ENCODE measurements around the gene TCEAL4.
"Not testable (repeated sequence)": the region's sequence is repeated elsewhere in the genome, so short reads cannot be mapped to it uniquely, and the experiment has no call there.

TCEAL4 gene

DNA sequence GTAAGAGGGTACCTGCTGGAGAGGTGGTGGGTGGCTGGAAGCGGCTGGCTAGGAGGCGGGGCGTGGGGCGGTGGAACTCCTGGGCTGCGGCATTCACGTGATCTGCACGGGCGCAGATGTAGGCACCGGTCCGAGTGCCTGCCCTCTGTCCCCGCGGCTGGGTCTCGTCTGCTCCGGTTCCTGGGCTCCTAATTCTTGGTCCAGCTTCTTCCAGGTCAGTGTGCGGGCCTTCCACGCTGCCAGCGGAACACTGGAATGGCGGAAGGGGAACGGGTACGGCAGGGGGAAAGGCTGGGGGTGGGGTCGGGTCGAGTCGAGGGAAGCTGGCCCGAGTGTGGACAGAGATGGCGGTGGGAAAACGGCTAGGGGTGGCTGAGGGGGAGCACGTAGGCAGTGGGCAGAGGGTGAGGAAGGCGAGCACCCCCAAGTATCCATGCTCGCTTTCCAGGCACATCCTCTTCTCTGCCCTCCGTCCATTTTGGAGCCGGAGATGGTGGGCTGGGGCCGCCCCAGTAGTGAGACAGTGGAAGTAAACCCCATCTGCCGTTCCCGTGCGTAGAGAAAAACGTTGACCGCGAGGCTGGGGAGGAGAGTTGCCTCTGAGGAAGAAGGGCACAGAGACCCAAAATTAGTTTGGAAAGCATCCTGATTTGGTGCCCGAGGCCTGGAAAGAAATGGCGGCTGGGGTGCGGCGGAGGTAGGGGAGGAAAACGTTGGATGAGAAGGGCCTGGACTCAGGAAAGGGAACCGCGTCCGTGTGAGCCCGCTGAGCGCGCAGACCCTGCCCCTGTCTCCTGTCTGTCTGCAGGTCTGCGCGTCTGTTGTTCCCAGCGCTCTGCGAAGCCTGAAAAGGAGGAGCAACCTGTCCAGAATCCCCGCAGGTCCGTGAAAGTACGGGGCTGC is at the start of gene TCEAL4:
TCEAL4 (plus strand) TSS at position 105 of the 903 bp plus-strand sequence. CDS start 1,161 bp downstream, outside the sequence.
- peak; percentile 19 for DNase-seq

DNA sequence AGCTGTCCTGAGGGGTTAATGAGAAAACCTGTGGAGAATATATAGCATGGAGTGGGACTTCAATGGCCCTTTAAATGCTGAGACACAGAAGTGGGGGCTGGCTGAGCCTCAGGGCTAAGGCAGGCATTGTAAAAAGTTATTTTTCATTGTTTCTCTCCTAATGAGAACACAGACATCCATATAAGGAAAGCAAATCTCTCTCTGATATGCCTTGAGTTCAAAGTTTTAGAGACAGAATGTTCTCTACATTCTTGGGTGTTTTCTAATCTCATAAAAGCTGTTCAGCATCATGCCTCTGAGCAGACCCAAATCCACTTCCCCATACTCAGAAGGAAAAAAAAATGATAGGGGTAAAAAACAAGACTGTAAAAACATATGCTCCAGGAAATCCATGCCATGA is 49.2 kb upstream of the TCEAL4 start:
- DNase-seq, result no peak

DNA sequence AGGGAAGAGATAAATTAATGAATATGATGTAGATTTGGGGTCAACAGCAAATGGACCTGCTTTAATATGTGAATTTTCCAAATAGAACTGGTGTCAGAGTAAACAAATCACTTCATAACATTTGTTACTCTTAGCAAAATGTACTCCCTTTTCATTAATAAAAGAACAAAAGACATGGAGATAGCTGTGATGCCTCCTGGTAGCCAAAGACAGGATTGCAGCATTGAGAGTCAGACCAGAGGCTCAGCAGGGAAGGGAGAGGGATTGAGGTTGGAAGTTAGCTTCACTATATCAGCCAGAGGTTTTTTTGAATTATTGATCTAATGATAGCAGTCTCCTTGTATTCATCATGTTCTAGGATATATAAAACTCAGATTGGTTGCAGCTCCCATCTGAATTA is 48.6 kb upstream of the TCEAL4 start:
- DNase-seq, result no peak

DNA sequence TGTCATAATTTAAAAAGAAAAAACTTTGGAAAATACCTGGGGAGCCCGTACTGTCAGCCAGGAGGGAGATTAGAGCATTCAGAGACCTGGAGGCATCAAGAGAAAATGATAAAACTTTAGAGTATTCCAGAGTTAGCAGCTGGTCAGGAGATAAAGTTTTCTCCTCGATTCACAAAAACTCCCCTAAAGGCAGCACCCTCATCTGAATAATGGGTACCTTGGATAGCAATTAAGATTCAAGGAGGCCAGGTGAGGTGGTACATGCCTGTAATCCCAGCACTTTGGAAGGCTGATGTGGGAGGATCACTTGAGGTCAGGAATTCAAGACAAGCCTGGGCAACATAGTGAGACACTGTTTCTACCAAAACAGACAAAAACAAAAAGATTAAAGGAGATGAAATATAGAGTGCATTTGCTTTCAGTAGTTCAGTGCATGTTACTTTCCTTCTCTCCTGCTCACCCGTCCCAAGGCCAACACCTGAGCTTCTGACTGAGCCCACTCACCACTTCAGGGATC is 47.4 kb upstream of the TCEAL4 start:
- no peak for DNase-seq

DNA sequence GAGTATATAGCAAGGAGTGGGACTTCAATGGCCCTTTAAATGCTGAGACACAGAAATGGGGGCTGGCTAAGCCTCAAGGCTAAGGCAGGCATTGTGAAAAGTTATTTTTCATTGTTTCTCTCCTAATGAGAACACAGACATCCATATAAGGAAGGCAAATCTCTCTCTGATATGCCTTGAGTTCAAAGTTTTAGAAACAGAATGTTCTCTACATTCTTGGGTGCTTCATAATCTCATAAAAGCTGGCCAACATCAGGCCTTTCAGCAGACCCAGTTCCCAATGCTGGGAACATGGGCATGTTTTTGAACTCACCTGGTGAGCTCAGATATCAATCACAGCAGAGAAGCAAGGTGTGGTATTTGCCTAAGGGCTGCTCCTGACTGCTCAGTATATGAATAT is 46.6 kb upstream of the TCEAL4 start:
- no peak for DNase-seq

DNA sequence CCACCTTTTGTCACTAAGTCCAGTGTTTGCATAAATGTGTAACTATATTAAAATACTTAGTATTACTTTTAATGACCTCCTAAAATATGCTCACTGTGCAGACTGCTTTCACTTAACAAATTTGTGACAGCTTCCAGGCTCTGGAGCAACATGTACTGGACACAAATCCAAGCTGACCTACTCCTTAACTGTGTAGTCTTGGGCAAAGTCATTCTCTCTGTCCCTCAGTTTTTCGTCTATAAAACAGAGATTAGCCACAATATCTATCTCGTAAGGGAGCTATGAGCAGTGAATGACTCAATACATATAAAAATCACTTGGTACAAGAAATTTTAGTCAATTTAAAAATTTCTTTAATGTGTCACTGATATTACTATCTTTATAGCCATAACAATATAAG is 45.6 kb upstream of the TCEAL4 start:
- DNase-seq, result no peak

DNA sequence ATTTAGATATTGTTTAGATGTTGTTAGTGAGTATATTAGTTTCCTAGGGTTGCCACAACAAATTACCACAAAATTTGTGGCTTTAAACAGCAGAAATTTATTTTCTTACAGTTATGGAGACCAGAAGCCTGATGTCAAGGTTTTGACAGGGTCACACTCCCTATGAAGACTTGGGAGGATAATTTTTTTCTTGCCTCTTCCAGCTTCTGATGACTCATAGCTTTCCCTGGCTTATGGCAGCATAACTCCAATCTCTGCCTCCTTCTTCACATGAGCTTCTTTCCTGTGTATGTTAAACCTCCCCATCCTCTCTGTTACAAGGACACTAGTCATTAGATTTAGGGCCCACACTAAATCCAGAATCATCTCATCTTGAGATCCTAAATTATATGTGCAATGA is 45.2 kb upstream of the TCEAL4 start:
- DNase-seq, result no peak

DNA sequence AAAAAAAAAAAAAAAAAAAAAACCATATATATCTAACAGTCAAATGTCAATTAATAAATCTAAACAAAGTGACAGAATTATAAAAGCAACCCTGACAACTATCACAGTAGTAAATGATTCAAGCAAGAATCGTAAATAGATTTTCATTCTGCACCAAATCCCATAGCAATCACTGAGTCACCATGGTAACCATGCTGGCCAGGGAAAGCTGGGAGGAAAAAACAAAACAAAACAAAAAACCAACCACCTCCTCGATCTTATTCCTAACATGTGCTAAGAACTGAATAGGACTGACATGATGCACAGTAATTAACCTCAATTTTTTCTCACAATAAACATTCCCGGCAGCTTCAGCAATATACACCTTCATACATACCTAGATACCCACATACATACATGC is 35.4 kb upstream of the TCEAL4 start:
- DNase-seq, result no peak

DNA sequence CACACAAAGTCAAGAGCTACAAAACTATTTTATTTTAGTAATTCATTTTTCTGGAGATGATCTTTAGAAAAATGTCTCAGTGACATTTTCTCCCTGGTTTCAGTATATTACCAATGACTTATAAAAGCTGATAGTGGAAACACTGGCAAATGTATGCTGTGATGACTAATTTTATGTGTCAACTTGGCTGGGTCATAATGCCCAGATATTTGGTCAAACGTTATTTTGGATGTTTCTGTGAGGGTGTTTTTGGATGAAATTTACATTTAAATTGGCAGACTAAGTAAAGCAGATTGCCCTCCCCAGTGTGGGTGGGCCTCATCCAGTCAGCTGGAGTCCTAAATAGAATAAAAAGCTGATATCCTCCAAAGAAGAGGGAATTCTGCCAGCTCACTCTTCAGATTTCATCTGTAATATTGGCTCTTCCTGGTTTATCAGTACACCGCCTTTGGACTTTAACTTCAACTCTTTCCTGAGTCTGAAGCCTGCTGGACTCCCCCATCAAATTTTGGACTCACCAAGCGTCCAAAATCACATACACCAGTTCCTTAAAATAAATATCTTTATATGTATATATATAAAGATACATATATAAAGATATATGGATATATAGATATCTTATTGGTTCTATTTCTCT is 34.8 kb upstream of the TCEAL4 start:
- DNase-seq, result no peak

DNA sequence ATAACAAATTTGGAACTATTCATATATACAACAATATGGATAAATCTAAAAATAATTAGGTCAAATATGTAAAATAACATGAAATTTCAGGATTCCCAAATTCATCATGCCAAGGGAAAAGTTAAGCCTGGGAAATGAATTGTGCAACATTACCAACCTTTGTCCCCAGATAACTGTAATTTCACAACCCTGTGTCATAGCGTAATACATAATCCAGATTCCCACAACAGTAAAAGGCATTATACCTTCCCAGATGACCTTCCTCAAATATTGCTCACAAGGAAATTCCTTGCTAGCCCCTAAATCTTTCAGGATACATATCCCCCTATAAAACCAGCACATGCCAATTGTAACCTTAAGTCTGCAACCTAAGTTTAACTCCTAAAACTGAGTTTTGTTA is 33.1 kb upstream of the TCEAL4 start:
- no peak for DNase-seq

DNA sequence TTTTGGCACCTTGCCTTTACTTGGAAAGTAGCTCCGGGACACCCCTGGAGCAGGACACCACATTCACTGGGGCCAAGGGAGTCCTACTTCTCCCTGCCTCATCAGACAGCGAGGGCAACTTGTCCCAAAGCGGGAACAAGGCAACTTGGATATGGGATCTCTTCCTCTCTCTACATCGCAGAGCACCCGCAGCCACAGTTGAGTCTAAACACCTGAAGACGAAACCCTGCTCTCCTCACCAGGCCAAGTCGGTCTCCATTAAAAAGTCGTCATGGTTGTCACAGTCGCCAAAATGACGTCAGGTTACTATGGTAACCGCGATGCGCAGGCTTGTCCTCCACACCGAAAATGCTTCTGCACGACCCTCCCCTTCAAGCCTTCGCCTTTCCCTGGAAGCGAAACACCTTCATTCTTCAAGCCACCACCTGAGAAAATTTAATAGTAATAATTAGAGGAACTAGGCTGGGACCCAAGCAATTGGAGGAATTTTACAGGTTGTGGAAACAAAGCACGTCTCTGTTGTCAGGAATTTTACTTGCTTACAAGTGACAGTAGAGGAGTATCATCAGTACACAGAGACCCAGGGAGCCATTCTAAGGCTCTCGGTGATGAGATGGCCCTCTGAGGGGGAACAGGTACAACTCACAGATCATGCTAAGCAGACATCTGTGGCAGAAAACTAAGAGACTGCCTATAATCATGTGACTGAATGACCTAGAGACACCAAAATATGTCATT is 30.5 kb upstream of the TCEAL4 start:
- DNase-seq, result peak; percentile 60

DNA sequence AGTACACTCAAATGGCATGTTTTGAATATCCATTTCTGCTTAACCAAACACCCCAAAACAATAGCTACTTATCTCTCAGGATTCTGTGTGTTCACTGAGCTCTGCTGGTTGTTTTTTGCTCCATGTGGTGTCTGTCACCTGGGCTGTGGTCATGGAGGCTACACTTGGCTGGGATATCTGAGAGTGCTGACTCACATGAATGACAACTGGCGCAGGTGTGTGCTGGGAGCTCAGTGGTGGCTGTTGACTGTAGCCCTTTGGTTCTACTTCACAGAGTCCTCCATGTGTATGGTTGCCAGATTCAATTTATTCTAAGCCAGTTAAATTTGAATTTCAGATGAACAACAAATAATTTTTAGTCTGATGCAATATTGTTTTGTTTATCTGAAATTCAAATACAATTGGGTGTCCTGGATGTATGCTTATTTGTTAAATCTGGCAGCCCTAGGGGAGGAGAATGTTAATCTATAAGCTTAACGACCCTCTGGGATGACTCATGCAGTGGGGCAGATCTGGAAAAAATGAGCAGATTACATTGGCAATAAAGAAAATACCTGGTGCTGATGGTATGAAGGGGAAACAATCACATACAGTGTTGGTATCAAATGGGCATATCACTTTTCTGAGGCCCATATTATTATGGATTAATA is 28.2 kb upstream of the TCEAL4 start:
- DNase-seq, result no peak

DNA sequence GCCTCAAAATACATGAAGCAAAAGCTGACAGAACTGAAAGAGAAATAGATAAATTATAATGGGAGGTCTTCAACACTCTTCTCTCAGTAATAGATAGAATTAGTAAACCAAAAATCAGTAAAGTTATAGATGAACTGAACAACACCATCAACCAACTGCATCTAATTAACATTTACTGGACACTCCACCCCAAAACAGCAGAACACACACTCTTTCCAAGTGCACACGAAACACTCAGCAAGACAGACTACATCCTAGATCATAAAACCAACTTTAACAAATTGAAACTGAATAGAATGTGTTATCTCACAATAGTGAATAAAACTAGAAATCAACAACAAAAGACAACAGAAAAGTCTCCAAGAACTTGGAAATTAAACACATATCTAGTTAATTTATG is 25.1 kb upstream of the TCEAL4 start:
- no peak for DNase-seq

DNA sequence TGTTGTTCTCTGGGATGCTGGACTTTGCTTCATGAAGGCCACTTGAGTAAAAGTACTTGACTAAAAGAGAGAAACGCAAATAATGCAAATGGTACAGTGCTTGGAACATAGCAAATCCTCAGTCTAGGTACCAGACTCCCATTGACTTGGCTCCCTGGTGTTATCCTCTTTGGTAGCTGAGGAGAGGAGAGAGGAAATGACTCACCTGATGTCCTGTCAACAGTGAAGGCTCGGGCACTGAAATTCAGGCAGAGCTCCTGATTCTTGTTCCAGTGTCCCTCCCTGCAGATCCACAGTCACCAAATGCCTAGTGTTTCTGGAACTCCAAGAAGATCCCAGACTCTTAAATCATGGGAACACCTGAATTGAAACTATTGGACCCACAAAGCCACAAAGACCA is 22.5 kb upstream of the TCEAL4 start:
- DNase-seq, result no peak

DNA sequence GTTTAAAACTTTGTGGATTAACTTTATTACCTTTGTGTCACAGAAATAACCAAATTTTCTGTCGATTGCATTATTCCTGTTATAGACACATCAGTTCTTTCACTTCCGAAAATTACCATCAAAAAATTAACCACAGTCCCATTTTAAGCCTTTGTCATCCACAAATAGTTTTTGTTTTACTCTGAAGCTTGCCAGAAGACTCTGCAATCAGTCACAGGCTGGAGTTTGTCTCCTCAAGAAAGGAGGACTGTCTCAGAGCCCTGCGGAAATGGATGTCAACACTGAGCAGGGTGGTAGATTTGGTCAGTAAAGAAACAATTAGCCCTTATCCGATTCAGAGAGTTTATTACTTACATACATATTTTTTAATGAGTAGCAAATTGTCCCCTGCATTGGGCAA is 20.1 kb upstream of the TCEAL4 start:
- no peak for DNase-seq

DNA sequence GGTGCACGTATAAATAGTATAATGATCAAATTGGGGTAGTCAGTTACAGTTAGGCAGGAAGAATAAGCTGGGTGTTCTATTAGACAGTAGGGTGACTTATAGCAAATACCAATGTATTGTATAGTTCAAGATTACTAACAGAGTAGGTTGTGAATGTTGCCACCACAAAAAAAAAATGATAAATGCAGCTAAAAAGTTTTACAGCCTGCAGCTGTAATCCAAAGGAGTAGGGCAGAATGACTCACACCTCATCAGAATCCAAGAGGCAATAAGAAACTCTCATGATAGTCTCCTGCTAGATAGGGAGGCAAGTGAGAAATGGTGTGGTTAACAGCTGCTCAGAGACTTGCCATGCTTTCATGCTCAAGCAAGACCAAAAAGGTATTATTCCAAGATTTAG is 19.6 kb upstream of the TCEAL4 start:
- DNase-seq, result no peak

DNA sequence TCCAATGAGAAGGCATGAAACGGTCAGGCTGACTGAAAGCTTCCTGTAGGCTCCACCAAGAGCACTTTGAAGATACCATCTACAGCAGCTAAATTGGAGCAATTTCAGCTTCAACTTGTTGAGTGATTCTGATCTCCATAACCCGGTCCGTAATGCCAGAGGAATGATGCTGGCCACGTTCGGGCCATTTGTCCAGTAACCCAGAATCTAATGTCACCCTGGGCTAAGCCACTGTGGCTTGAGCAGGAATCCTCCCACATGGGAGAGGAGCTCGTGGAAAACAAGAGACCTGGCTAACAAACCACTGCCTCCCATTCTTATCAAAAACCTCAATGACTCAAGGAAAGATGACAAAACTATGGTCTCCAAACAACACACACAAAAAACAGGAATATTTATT is 14.2 kb upstream of the TCEAL4 start:
- no peak for DNase-seq

DNA sequence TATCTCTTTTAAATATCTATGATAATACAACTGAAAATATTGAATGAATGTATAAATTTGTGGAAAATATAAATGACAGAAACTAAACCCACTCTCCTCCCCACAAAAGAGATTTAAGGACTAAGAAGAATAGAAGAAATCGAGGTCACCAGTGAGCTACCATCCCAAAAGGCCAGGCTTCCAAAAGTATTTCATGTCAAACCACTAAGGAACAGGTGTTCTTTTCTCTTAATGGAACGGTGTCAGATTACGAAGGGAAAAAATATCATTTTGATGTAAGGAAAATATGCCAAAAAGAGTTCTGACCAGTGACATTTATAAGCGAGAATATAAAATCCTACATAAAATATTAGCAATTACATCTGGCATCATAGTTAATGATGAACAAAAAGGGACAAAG is 13.6 kb upstream of the TCEAL4 start:
- no peak for DNase-seq

DNA sequence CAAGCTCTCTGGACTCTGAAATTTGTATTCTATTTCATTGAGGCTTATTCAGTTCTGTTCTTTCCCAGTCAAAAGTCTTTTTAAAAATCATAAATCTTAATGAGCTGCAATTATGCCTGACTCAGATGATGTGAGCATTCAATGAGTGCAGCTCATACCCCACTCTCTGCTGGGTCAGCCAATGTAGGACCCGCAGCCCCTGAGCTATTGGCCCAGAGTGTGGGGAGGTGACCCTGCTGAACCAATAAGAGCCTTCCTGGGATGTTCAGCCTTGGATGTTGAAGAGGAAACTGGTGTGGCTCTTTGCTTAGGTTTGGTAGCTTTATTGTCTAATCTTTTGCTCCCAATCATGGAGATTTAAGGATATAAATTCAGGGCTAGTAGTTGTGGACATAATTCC is 12.1 kb upstream of the TCEAL4 start:
- no peak for DNase-seq

DNA sequence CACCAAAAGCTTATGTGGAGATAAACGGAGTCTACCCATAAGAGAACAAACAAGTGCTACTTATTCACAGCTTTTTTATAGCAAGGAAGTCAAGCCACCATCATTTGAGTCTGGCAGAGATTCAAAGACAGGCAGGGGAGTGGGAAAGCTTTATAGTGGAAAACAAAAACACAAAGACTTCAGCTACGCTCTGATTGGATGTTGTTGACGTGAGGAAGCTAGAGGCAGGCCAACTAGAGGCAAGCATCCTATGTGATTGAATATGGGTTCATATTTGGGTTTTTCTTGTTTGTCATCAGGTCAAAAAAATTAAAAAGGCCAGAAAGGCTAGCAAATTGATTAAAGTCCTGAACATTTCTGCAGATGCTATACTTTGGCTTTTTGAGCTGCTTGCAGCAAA is 719 bp upstream of the TCEAL4 start:
- no peak for DNase-seq

DNA sequence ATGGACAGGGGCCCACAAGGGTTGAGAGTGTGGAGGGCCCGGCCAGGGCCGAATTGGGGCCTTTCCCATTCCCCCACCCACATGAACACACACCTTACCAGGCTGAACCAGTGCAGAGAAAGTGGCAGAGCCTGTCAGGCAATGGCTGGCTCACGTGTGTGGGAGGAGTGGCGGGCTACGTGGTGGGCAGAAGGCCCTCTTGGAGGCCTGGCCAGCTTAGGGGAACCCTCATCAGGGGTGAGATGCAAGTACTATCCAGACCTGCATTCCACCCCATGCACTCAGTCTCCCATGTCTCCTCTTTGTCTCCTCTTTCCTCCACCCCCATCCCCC is 965 bp downstream of the TCEAL4 start:
- no peak for DNase-seq

DNA sequence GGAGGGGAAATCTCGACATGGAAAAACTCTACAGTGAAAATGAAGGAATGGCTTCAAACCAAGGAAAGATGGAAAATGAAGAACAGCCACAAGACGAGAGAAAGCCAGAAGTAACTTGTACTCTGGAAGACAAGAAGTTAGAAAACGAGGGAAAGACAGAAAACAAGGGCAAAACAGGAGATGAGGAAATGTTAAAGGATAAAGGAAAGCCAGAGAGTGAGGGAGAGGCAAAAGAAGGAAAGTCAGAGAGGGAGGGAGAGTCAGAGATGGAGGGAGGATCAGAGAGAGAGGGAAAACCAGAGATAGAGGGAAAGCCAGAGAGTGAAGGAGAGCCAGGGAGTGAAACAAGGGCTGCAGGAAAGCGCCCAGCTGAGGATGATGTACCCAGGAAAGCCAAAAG is 1.3 kb downstream of the TCEAL4 start:
- DNase-seq, result no peak

DNA sequence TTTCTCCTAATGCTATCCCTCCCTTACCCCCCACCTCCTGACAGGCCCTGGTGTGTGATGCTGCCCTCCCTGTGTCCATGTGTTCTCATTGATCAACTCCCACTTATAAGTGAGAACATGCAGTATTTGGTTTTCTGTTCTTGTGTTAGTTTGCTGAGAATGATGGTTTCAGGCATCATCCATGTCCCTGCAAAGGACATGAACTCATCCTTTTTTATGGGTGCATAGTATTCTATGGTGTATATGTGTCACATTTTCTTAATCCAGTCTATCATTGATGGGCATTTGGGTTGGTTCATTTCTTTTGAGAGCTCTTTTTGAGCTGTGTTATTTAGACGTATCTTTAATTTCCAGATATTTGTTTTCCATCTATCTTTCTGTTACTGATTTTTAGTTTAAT is 7.0 kb downstream of the TCEAL4 start:
- not testable (repeated sequence) for DNase-seq

All from CD4-positive, alpha-beta T cell treated with Interleukin-4 for 4 hours (primary cell).